IMR-90 (cell line): ENCODE measurements around the gene FAM149B1. TPM values are rescaled to one million over a fixed set of nuclear protein-coding genes. Genes with fewer than 3 reads are reported as not detected.

Source experiments
- ATAC-seq: fragments of 200-7000 bp; cut with Tn5 transposase; 2 replicates; pipeline ENCODE4 v1.9.1; 2020; ENCODE audit warnings: low read depth, mild to moderate bottlenecking, moderate library complexity
- BruUV-seq: library from RNA; stranded (reverse); fragments of 400-500 nt; replicated peaks from 2 replicates; lab custom pipeline; 2021; lab: Mats Ljungman, UMichigan
- CTCF ChIA-PET: fragments of 300-600 bp; formaldehyde crosslinking; extraction: SDS; loops from one replicate; lab custom pipeline; 2021; ENCODE audit warnings: antibody characterized with exemption; lab: Yijun Ruan, JAX
- POLR2A ChIA-PET: fragments of 300-600 bp; sonication (Branson Sonifier 250); formaldehyde crosslinking; loops from one replicate; lab custom pipeline; 2022; ENCODE audit warnings: antibody characterized with exemption; ENCODE audit not compliant: unreplicated experiment; lab: Charles Lee
- DNase-seq: peaks from one replicate; pipeline ENCODE4 v3.0.0; 2013
- H2AFZ ChIP-seq: replicated peaks from 2 replicates; pipeline ENCODE3; 2013; ENCODE audit warnings: low read length, mild to moderate bottlenecking; ENCODE audit not compliant: poor library complexity
- H2AK5ac ChIP-seq: 2 replicates; pipeline ENCODE4 v1.6.1; 2013; ENCODE audit warnings: low read depth, low read length, inconsistent platforms
- H2AK9ac ChIP-seq: replicated peaks from 2 replicates; pipeline ENCODE3; 2013; ENCODE audit warnings: mild to moderate bottlenecking, low read depth, low read length, moderate library complexity; ENCODE audit not compliant: poor library complexity
- H2BK120ac ChIP-seq: 2 replicates; pipeline ENCODE4 v1.6.1; 2013; ENCODE audit warnings: low read depth, low read length, inconsistent platforms
- H2BK15ac ChIP-seq: 3 replicates; pipeline ENCODE4 v1.6.1; 2013; ENCODE audit warnings: low read depth, low read length, inconsistent platforms
- H2BK20ac ChIP-seq: 2 replicates; pipeline ENCODE4 v1.6.1; 2013; ENCODE audit warnings: low read depth, mild to moderate bottlenecking, inconsistent platforms, low read length, moderate library complexity
- H2BK5ac ChIP-seq: 2 replicates; pipeline ENCODE4 v1.6.1; 2013; ENCODE audit warnings: mild to moderate bottlenecking, low read depth, low read length, inconsistent platforms; ENCODE audit not compliant: poor library complexity, severe bottlenecking
- H3K14ac ChIP-seq: replicated peaks from 2 replicates; pipeline ENCODE4 v1.6.1; 2013; ENCODE audit warnings: low read depth, low read length, inconsistent platforms
- H3K18ac ChIP-seq: 2 replicates; pipeline ENCODE4 v1.6.1; 2013; ENCODE audit warnings: low read depth, low read length, control low read depth
- H3K23ac ChIP-seq: 2 replicates; pipeline ENCODE4 v1.6.1; 2013; ENCODE audit warnings: low read depth, low read length, inconsistent platforms
- H3K27ac ChIP-seq: 2 replicates; pipeline ENCODE4 v1.5.1; 2013; ENCODE audit warnings: mild to moderate bottlenecking, control low read depth, low read length; ENCODE audit not compliant: insufficient read depth
- H3K27me3 ChIP-seq: 2 replicates; pipeline ENCODE4 v1.6.1; 2013; ENCODE audit warnings: low read length; ENCODE audit not compliant: control insufficient read depth, insufficient read depth
- H3K36me3 ChIP-seq: 2 replicates; pipeline ENCODE4 v1.6.1; 2013; ENCODE audit warnings: low read length, mixed read lengths; ENCODE audit not compliant: control insufficient read depth, insufficient read depth
- H3K4ac ChIP-seq: 2 replicates; pipeline ENCODE4 v1.6.1; 2013; ENCODE audit warnings: low read depth, low read length, inconsistent platforms
- H3K4me1 ChIP-seq: 2 replicates; pipeline ENCODE4 v1.6.1; 2013; ENCODE audit warnings: low read length, mixed read lengths; ENCODE audit not compliant: control insufficient read depth, insufficient read depth
- H3K4me2 ChIP-seq: 2 replicates; pipeline ENCODE4 v1.6.1; 2013; ENCODE audit warnings: low read depth, mild to moderate bottlenecking, control low read depth, low read length, moderate library complexity
- H3K4me3 ChIP-seq: 2 replicates; pipeline ENCODE4 v1.5.1; 2013; ENCODE audit warnings: low read depth, mild to moderate bottlenecking, control low read depth, low read length, moderate library complexity; ENCODE audit not compliant: insufficient read depth
- H3K56ac ChIP-seq: 2 replicates; pipeline ENCODE4 v1.6.1; 2013; ENCODE audit warnings: low read length, inconsistent platforms; ENCODE audit not compliant: insufficient read depth; ENCODE audit errors: extremely low read depth
- H3K79me1 ChIP-seq, 2 experiments: 2 replicates each; pipeline ENCODE4 v1.6.1; 2013; ENCODE audit warnings: low read length in 2 of 2, inconsistent platforms in 1 of 2, low read depth in 1 of 2
- H3K9ac ChIP-seq: 2 replicates; pipeline ENCODE4 v1.6.1; 2013; ENCODE audit warnings: low read depth, low read length, control low read depth
- H3K9me1 ChIP-seq: 2 replicates; pipeline ENCODE4 v1.6.1; 2013; ENCODE audit warnings: low read length, inconsistent platforms; ENCODE audit not compliant: insufficient read depth
- H3K9me3 ChIP-seq: 2 replicates; pipeline ENCODE4 v1.6.1; 2013; ENCODE audit warnings: low read length; ENCODE audit not compliant: control insufficient read depth, insufficient read depth
- H4K20me1 ChIP-seq: 2 replicates; pipeline ENCODE4 v1.6.1; 2013; ENCODE audit warnings: low read length, inconsistent platforms; ENCODE audit not compliant: insufficient read depth
- H4K5ac ChIP-seq: 2 replicates; pipeline ENCODE4 v1.6.1; 2013; ENCODE audit warnings: mild to moderate bottlenecking, low read depth, low read length, control low read depth
- H4K8ac ChIP-seq, 2 experiments: 2 replicates each; pipeline ENCODE4 v1.6.1; 2013; ENCODE audit warnings: low read depth in 2 of 2, low read length in 2 of 2, control low read depth in 1 of 2, inconsistent platforms in 1 of 2
- H4K91ac ChIP-seq: 2 replicates; pipeline ENCODE4 v1.6.1; 2013; ENCODE audit warnings: low read depth, low read length, inconsistent platforms; ENCODE audit not compliant: insufficient read depth
- MAFK ChIP-seq: IDR thresholded peaks from 2 replicates; pipeline ENCODE4 v1.6.1; 2012; ENCODE audit warnings: low read depth, low read length, improper control_type of control experiment
- MAZ ChIP-seq: IDR thresholded peaks from 2 replicates; pipeline ENCODE4 v1.6.1; 2012; ENCODE audit warnings: low read depth, mild to moderate bottlenecking, low read length, improper control_type of control experiment, moderate library complexity, borderline replicate concordance
- MXI1 ChIP-seq: IDR thresholded peaks from 2 replicates; pipeline ENCODE4 v1.6.1; 2012; ENCODE audit warnings: low read depth, mild to moderate bottlenecking, low read length, moderate library complexity, borderline replicate concordance
- USF2 ChIP-seq: fragments of 150-350 bp; IDR thresholded peaks from 2 replicates; pipeline ENCODE4 v1.6.1; 2017; ENCODE audit warnings: mild to moderate bottlenecking, antibody characterized with exemption, low read length, low read depth
- WGBS, 2 experiments: methylation state at CpG; one replicate each; pipeline versions ENCODE4 v1.1.5 to v1.1.7; 2013; ENCODE audit warnings: missing lambda C conversion rate in 2 of 2; ENCODE audit not compliant: insufficient read length in 1 of 2; ENCODE audit errors: extremely low coverage in 2 of 2; 5-methylcytosine and 5-hydroxymethylcytosine counted together
- dilution Hi-C: fragments of 300-500 bp; cut with HindIII; formaldehyde crosslinking; loops from one replicate; pipeline ENCODE4 v1.14.3; 2018; ENCODE audit warnings: low sequenced_read_pairs; ENCODE audit not compliant: unreplicated experiment
- in situ Hi-C: fragments of 300-500 bp; cut with MboI; formaldehyde crosslinking; loops from 3 replicates; pipeline ENCODE4 v1.14.3; 2019; ENCODE audit warnings: low sequenced_read_pairs, inconsistent platforms, mixed read lengths
- intact Hi-C: fragments of 100-400 bp; cut with micrococcal nuclease; formaldehyde crosslinking; loops from 2 replicates; pipeline ENCODE4 v1.10.0; 2022
- polyA plus RNA-seq, 3 experiments: library from polyadenylated mRNA; depleted of rRNA; stranded (reverse); fragments of >200 nt; gene quantifications; 2 replicates each; pipeline ENCODE4 v1.2.3, GENCODE V29; 2012; ENCODE audit warnings: low replicate concordance in 1 of 3
- total RNA-seq: library from RNA; depleted of rRNA; stranded (reverse); fragments of >200 nt; gene quantifications from 2 replicates; pipeline ENCODE4 v1.2.3, GENCODE V29; 2012

FAM149B1 gene
- total and polyA plus RNA-seq, 2 of the 4 experiments (the other 2 are of a cell fraction) = 21.7 to 28.3 TPM

DNA sequence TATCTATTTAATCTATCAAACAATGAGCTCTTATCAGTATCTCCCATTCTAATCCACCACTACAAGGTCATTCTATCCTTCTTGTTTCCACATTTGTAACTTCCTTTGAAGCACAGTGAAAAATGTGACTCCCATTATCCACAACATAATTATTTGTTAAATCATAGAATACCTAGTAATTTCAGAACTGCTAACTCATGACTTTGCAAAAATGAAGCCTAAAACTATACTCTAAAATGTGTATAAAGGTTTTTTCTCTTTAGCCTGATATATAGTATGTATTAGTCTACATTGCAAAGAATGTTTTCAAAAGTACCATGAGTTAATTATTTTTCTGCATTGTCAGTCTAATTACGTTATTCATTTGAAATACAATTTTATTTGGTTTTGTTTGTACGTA, 96.5 kb downstream of the FAM149B1 start:
- ChIA-PET POLR2A (no interaction called here), CTCF (no interaction called here)
- Histone ChIP-seq H3K36me3 (no peaks in the 10 kb centered on the region), H2BK20ac (no peak overlapping the region), H3K23ac (no peak overlapping the region), H4K91ac (no peak overlapping the region), H3K4me3 (no peak overlapping the region), H3K18ac (no peak overlapping the region), H4K20me1 (no peaks in the 10 kb centered on the region), H4K5ac (no peak overlapping the region), H3K14ac (no peak overlapping the region), H2AK9ac (no peak overlapping the region), H2BK120ac (no peak overlapping the region), H3K4ac (no peak overlapping the region), H3K4me2 (no peak overlapping the region), H3K9me3 (no peaks in the 10 kb centered on the region), H2BK5ac (no peak overlapping the region), H3K4me1 (no peaks in the 10 kb centered on the region), H3K79me1 (no peaks in the 10 kb centered on the region), H2AFZ (no peak overlapping the region), H2BK15ac (no peak overlapping the region), H3K27me3 (peaks cover 14% of the 10 kb centered on the region), H3K56ac (no peak overlapping the region), H3K9ac (no peak overlapping the region), H4K8ac (no peak overlapping the region), H2AK5ac (no peak overlapping the region), H3K9me1 (no peaks in the 10 kb centered on the region), H3K27ac (no peak overlapping the region)
- no peak for DNase-seq
- no peak for ATAC-seq
- in situ Hi-C loops = loop anchor here (25.0 kb wide), 1 partner anchor 373 kb away; the partner anchor contains the start of gene MYOZ1
- BruUV-seq = no TSS peak
- no CpG with 5 or more reads among the region's 2 CpGs for whole genome bisulfite sequencing, 2 experiments
- intact Hi-C loops = loop anchor here (5.0 kb wide), 1 partner anchor 378 kb away; the partner anchor contains the start of gene MYOZ1
- dilution Hi-C loops = no loop called here
- TF ChIP-seq USF2 = no peak
- TF ChIP-seq MAFK = peak; percentile 17; the same call in 1 of the 2 replicates
- no peak for TF ChIP-seq MAZ
- TF ChIP-seq MXI1 = no peak
